ENCODE results near the gene EML6.
A peak's percentile ranks its signal among the peaks of the same experiment; 100 is the strongest.

The EML6 gene

DNA sequence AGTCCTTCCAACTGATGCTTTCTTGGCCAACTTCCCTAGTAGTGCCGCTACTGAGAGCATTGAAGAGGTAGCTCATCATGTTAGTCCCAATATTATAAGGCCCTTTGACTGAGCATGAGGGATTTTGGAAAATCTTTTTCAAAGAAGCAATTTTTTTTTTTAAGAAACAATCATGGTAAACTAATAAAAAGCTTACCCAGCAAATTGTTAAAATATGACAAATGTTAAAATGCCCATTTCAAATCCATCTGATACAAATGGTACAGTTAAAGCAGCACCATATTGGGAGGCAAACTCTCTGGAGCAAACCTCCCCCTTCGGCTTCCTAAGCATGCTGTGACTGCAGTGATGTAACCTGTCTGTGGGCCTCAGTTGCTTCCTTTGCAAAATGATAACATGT, 191.2 kb downstream of the EML6 start:
- DNase-seq (ENCODE audit: low spot score): no peak

GRCh38 chr2:54915101-54915500, 191.6 kb downstream of the EML6 start:
- no peak for DNase-seq (ENCODE audit: low spot score)

- DNase-seq (ENCODE audit: low spot score): no peak
These were observed 193.2 kb downstream of the EML6 start for GRCh38 chr2:54916637-54917036.

GRCh38 chr2:54918647-54919280, 195.3 kb downstream of the EML6 start:
- no peak for DNase-seq (ENCODE audit: low spot score)

DNA sequence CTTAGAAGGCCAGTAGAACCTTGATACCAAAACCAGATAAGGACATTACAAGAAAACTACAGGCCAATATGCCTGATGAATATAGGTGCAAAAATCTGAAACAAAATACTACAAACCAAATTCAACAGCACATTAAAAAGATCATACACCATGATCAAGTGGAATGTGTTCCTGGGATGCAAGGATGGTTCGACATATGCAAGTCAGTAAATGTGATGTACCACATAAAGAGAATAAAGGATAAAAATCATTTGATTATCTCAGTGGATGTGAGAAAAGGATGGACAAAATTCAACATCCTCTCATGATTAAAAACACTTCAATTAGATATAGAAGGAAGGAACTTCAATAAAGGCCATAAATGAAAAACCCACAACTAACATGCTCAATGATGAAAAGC, 197.2 kb downstream of the EML6 start:
- no peak for DNase-seq (ENCODE audit: low spot score)

- DNase-seq (ENCODE audit: low spot score): no peak
These were observed 200.7 kb downstream of the EML6 start for GRCh38 chr2:54924121-54924520.

GRCh38 chr2:54925022-54925421, 201.6 kb downstream of the EML6 start:
- DNase-seq (ENCODE audit: low spot score): no peak

DNA sequence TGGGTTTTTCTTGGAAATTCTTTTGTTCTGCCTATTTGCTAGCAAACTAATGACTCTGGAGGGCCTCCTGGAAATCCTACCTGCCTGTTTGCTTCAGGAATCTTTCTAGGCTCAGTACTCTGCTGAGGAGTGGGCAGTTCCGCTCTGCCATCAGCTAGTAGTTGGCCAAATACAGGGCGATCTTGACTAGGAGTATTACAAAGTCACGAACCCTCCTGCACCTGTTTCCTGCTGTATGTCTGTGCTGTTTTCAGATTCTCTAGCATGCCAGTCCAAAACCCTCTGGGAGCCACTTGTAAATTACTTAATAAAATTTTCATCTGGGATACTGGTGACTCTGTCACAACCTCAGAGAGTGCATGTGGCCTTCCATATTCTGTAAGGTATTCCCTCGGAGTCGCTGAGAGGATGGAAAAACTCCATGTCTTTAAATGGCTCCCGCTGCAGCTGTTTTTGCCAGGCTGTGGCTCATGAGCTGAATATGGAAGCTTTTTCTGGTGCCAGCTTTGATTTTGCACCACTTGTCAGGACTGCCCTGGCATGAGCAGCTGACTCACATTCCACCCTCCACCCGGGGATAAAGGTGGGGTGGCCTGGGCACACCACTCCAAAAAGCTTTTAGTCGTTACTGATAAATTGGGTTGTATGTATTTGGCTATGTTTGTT, 203.8 kb downstream of the EML6 start:
- no peak for DNase-seq (ENCODE audit: low spot score)

DNA sequence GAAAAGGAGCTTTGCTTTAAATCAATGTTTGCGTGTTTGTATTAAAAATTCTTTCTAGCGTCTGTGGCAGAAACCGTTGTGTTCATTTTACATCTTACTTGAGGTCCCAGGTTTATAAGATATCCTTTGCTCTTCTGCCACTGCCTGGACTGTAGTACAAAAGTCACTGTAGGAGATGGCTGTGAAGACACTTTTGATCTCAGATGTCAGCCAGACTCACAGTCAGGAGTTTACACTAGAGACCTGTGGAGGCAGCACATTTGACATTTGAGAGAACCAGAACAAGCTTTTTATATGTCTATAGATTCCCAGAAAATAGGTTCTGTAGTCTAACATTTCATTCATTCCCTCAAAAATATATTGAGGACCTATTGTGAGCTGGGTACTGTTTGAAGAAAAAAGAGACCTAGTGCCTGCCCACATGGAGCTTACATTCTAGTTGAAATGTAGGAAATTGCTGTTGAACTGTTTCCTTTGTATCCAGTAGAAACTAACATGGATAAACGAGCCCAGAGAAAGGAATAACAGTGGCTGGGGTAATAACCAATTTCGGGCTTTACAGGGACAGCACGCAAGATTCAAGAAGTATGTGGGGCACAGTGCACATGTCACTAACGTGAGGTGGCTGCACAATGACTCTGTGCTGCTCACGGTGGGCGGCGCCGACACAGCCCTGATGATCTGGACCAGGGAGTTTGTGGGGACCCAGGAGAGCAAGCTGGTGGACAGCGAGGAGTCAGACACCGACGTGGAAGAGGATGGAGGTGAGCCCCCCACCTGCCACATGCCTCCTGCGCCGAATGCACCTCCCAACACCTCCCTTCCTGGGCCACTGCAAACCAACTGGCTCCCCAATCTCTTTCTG, 204.5 kb downstream of the EML6 start:
- DNase-seq (ENCODE audit: low spot score): no peak

DNA sequence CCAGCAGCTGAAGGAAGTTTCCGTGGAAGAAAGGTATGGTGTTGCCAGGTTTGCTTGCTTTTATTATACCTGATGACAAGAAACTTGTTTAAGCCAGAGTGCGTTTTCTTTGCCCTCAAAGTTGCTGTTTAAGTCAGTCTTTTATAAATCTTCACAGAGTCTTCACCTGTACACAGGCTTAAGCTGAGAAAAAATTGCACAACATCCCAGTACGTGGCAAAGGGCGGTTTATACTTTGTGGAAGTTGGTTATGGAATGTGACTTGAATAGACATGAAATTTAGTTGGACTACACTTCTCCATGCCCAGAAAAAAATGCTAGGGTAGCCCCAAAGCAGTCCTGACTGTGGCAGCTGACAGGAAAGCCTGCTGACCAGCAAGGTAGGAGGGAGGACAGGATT, 205.3 kb downstream of the EML6 start:
- DNase-seq (ENCODE audit: low spot score): no peak

DNA sequence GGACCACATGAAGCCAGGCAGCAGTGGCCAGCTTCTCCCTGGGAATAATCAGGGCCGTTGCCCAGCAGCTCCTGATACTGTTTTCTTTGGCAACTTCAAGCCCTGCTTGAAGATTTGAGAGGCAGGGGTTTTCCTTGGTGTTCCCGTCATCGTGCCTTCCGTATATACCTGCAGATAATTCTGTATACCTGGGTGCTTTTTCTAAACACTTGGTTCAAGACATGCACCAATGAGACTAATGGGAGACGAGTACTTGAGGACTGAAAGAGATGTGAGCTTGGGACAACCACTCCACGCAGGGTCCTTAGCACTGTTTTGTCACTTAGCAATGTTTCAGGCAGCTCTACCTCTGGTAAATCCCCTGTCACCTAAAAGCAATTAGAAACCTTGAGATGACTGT, 208.0 kb downstream of the EML6 start:
- no peak for DNase-seq (ENCODE audit: low spot score)

DNA sequence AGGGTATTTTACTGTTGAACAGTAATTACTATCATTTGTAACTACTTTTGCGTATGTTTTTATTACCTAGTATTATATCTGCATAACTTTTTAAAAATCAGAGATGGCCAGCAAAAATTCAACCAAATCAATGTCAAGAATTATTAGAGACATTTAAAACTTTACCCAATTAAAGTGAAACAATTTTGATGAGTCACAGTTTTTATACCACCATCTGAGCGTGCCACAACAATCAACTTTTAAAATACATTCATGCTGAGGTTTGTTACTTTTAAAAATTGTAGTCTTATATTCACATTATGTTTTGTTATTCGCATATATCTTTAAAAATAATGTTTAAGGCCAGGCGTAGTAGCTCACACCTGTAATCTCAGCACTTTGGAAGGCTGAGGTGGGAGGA, 211.9 kb downstream of the EML6 start:
- no peak for DNase-seq (ENCODE audit: low spot score)

DNA sequence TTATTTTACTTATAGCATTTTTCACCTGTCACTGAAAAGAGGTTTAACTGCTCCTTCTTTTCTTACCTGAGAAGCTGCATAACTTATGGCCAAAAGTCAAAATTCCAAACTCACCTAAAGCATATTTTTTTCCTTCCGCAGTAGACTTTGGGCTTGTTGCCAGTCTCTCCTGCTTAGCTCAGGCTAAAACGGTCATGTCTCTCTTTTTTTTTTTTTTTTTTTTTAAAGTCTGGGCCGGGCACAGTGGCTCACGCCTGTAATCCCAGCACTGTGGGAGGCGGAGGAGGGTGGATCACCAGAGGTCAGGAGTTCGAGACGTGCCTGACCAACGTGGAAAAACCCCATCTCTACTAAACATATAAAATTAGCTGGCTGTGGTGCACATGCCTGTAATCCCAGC, 213.3 kb downstream of the EML6 start:
- DNase-seq (ENCODE audit: low spot score): no peak

DNA sequence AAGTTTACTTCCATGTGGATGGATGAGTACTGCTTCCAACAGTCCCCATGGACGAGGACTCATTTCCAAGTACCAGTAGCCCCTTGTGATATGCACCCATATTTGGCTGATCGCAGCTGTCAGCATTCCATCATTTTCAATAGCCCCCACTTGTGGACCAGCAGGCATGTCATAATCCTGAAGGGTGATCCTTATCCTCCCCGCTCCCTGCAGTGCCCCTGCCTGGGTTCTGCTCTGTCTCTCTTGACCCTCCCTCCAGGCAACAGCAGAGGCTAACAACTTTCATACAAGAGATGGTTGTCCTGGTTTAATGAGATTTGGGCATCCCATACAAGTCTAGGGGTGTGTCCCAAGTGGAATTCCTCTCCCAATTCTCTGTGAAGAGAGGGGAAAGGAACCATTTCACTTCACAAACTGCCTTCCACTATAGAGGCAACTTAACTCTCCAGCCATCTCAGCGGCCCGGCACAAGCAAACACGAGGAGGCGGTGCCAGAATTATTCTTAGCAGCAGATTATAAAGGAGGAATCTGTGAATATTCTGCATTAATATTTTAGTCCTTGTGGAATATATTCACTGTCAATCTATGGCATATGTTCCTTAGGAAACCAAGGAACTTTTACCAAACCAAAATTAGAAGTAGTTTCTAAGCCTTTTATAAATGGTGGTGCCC, 216.1 kb downstream of the EML6 start:
- DNase-seq (ENCODE audit: low spot score): no peak

GRCh38 chr2:54940723-54941122, 217.3 kb downstream of the EML6 start:
- DNase-seq (ENCODE audit: low spot score): no peak

GRCh38 chr2:54941248-54941984, 218.0 kb downstream of the EML6 start:
- DNase-seq (ENCODE audit: low spot score): no peak

DNA sequence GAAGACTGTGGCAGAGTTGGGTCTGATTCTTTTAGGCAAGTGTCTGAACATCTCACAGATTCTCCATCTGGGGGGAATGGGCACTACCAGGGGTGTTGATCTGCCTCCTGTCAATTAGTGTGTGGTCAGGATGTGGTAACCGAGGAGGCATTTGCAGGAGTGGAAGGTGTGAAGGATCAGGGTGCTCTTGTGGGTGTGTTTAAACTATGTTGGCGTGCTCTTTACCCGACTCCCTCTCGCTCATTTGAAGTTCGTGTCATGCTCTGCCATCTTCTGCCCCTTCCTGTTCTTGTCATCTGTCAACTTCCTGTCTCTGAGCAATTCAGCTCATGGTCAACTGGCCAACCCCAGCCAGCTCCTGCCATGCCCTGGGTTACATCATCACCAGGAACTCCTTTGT, 218.9 kb downstream of the EML6 start:
- DNase-seq (ENCODE audit: low spot score): peak; percentile 47

DNA sequence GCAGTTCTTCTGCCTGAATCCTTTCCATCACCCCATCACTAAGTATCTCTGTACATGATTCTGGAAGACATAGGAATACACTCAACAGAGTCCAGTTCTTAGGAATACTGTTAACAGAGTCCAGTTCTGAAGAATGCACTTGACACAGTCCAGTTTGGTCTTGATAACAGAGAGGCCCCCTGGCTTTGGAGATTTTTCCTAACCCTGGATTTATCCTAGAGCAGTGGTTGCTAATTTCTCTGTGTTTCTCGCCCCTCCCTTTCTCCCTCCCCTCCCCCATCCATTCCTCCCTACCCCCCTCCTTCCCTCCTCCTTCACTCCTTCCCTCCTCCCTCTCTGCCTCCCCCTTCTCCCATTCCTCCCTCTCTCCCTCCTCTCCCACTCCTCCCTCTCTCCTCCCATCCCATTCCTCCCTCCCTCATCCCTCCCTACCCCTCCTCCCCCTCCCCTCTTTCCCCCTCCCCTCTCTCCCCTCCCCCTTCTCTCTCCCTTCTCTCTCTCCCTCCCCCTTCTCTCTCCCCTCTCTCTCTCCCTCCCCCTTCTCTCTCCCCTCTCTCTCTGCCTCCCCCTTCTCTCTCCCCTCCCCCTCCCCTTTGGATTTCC, 221.4 kb downstream of the EML6 start:
- no peak for DNase-seq (ENCODE audit: low spot score)

DNA sequence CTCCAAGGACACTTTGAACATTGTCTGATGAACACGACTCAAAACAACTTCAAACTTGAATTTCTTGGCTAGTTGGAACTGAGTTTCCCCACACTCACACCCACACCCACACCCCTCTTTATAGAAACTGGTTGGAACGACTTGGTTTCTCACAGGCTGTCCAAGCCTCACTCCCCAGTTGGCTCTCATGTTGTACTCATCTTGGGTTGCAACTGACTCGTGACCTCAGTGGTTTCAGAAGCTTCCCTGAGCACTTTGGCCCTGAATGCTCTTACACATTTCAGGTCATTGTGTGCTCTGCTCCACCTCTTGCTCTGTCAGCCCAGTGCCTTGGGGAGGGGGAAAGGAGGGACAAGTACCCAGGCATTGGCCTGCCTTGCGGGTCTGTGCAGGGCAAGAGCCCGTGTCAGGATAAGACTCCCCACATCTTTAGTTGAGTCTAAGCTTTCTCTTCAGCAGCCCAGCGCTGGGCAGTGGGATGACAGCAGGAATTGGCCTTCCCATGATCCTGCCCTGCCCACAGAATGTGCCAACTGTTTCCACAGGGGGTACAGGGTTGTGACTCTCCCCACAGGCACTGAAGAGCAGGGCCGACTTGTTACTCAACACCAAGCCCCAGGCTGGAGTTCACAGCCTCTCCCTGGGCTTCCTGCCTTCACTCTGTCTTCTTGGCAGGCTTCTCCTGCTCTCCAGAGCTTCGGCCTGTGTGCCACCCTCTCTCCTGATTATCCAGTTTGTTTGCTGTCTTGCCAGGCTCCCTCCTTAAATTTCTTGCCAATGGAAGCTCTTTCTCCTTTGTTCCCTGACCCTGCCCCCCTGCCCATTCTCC, 222.1 kb downstream of the EML6 start:
- no peak for DNase-seq (ENCODE audit: low spot score)

DNA sequence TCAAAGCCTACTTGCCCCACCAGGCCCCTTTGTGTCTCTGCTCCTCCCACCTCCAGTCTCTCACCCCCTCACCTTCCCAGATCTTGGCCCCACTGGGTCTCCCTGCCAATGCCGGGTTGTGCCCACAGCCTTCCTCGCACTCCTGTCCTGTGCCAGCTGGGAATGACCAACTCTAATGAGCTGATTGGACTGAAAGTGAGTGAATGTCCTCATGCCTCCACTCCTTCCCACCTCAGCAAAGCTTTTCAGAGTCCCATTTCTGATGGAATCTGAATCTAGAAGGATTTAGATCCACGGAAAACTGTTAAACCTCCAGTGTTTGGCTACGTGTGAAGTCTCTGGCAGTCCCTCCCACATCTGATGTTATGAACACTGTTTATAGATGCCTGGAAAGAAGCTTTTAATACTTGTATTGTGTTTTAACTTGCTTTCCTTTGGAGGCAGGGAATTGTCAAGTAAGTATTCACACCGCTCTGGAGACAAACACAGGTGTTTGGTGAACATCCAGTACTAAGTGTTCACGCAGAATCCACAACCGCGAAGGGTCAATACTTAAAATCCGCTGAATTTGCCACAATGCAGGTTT, 222.9 kb downstream of the EML6 start:
- no peak for DNase-seq (ENCODE audit: low spot score)

Measured in CD4-positive, alpha-beta T cell treated with Interleukin-2 at 100 ng/mL for 4 hours (primary cell).